ENCODE measurements around the gene MAP7D1.
A peak's percentile ranks its signal among the peaks of the same experiment; 100 is the strongest.
"Not testable (repeated sequence)": the region's sequence is repeated elsewhere in the genome, so short reads cannot be mapped to it uniquely, and the experiment has no call there.

MAP7D1 gene

GRCh38 chr1:36172017-36172747 is 16.2 kb downstream of the MAP7D1 start:
- no peak for DNase-seq

- DNase-seq: no peak
Measured at GRCh38 chr1:36172983-36173382, 17.0 kb downstream of the MAP7D1 start.

GRCh38 chr1:36174713-36175112 is 18.8 kb downstream of the MAP7D1 start:
- DNase-seq: no peak

- DNase-seq: no peak
Measured at GRCh38 chr1:36175137-36176095, 19.5 kb downstream of the MAP7D1 start.

- DNase-seq: no peak
Measured at GRCh38 chr1:36176106-36176949, 20.4 kb downstream of the MAP7D1 start.

GRCh38 chr1:36177589-36178431 is 21.9 kb downstream of the MAP7D1 start:
- DNase-seq: no peak

- DNase-seq: no peak
Measured at GRCh38 chr1:36178471-36179219, 22.7 kb downstream of the MAP7D1 start.

GRCh38 chr1:36179220-36179600 is 23.2 kb downstream of the MAP7D1 start:
- no peak for DNase-seq

GRCh38 chr1:36182734-36183133 is 26.8 kb downstream of the MAP7D1 start:
- DNase-seq: no peak

- DNase-seq: no peak
Measured at GRCh38 chr1:36183309-36183856, 27.4 kb downstream of the MAP7D1 start.

GRCh38 chr1:36187800-36188593 is 32.0 kb downstream of the MAP7D1 start:
- peak; percentile 77 for DNase-seq

GRCh38 chr1:36196805-36197204 is 40.8 kb downstream of the MAP7D1 start:
- not testable (repeated sequence) for DNase-seq

GRCh38 chr1:36198641-36199040 is 42.7 kb downstream of the MAP7D1 start:
- DNase-seq: no peak

- DNase-seq: no peak
Measured at GRCh38 chr1:36199934-36200741, 44.2 kb downstream of the MAP7D1 start.

GRCh38 chr1:36203027-36203553 is 47.1 kb downstream of the MAP7D1 start:
- DNase-seq: no peak

GRCh38 chr1:36203554-36204346 is 47.8 kb downstream of the MAP7D1 start:
- no peak for DNase-seq

GRCh38 chr1:36204347-36204909 is 48.5 kb downstream of the MAP7D1 start:
- no peak for DNase-seq
